NCI-H524 (cell line): Measurements from ENCODE around the gene DDX21.
"Not testable (repeated sequence)": the region's sequence is repeated elsewhere in the genome, so short reads cannot be mapped to it uniquely, and the experiment has no call there.

Experiments used
- DNase-seq, 2 experiments: peaks; one replicate each; lab custom pipeline; 2025; lab: John Stamatoyannopoulos, UW

DDX21 gene

DNA sequence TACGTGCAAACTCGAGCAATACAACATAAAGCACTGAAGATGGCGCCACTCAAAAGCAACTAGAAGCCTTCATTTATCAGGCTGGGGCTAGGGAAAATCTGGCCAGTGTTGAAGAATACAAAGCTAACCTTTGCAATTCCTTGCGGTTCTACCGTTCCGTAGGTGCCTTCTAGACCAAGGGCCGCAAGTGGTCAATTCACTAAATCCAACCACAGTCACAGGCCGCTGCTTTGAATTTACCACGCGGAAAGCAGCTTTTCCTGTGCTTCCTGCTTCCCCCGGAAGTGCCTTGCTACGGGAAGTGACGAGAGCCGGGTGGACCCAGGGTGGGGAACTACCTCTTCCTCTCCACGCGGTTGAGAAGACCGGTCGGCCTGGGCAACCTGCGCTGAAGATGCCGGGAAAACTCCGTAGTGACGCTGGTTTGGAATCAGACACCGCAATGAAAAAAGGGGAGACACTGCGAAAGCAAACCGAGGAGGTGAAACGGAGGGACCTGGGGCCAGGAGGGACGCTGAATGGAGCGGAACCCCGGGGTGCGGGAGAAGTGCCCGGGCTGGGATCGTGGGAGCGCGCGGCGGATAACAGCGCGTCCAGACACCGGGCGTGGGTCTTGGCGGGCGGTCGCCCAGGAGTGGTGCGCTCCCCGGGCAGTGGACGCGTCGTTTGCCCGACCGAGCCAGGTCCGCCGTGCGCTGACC is at the start of gene DDX21:
Gene DDX21 (plus strand): TSS at position 339 of the 701 bp plus-strand sequence. CDS start 56 bp downstream, at position 395.
- DNase-seq, result peak; percentile 39 to 61

DNA sequence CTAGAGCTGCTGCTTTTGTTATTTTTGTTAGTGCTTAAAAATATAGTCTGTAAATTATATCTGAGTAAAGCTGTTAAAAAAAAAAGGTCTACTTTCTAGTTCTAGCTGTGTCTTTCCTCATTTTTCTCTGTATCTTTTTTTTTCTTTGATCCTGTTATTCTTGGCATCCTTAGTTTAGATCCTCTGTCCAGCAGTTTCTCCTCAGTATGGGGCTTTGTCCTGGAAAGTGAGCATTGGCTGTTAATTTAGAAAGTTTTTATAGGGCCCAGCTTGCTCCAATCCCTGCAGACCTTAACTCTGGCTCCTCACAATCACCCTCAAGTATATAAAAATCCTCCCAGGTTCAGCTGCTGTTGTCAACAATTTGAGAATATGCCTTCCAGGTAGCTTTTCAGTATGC is 31.4 kb upstream of the DDX21 start:
- DNase-seq, result no peak

DNA sequence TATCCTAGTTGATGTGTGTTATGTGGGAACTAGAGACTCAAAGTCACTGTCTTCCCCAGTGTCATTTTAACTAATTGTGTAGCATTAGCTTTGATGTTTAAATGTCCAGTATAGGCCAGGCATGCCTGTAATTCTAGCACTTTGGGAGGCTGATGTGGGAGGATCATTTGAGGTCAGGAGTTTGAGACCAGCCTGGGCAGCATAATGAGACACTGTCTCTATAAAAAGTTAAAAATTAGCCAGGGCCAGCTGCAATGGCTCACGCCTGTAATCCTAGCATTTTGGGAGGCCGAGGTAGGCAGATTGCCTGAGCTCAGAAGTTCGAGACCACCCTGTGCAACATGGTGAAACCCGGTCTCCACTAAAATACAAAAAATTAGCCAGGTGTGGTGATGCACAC is 30.5 kb upstream of the DDX21 start:
- DNase-seq, result no peak

DNA sequence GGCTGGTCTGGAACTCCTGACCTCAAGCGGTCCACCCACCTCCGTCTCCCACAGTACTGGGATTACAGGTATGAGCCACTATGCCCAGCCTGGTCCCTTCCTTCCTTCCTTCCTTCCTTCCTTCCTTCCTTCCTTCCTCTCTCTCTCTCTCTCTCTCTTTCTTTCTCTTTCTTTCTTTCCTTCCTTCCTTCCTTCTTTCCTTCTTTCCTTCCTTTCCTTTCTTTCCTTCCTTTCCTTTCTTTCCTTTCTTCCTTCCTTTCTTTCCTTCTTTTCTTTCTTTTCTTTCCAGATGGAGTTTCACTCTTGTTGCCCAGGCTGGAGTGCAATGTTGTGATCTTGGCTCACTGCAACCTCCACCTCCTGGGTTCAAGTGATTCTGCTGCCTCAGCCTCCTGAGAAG is 26.8 kb upstream of the DDX21 start:
- DNase-seq, result not testable (repeated sequence)

DNA sequence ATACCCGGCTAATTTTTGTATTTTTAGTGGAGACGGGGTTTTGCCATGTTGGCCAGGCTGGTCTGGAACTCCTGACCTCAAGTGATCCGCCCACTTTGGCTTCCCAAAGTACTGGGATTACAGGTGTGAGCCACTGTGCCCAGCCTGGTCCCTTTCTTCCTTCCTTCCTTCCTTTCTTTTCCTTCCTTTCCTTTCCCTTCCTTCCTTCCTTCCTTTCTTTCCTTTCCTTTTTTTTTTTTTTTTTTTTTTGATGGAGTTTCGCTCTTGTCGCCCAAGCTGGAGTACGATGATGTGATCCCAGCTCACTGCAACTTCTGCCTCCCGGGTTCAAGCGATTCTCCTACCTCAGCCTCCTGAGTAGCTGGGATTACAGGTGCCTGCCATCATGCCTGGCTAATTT is 26.1 kb upstream of the DDX21 start:
- not testable (repeated sequence) for DNase-seq

DNA sequence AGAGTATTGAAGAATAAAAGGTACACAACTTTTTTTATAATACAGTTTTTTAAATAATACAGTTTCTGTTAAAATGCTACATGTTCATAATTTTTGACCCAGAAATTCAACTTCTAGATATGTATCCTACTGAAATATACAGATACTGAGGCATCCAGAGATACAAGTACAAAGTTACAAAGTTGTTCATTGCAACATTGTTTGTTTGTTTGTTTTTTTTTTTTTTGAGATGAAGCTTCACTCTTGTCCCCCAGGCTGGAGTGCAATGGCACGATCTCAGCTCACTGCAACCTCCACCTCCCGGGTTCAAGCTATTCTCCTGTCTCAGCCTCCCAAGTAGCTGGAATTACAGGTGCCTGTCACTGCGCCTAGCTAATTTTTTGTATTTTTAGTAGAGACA is 23.1 kb upstream of the DDX21 start:
- not testable (repeated sequence) for DNase-seq

DNA sequence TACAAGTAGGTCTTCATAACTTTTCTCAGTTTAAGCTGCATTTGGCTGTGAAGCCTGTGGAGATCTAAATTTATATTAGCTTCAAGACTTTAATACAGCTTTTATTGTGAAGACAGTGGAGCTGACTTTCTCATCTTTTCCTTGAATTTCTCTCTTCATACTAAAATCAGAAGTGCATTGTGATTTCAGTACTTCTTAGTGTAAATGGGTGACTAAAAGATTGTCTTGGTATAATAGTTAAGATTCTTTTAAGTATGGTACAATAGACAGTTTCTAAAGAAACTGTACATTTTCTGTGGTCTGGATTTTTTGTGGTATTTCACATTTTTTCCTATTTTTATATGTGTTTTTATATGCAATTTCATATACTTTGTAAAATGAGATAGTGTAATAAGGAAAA is 21.0 kb upstream of the DDX21 start:
- DNase-seq, result no peak

DNA sequence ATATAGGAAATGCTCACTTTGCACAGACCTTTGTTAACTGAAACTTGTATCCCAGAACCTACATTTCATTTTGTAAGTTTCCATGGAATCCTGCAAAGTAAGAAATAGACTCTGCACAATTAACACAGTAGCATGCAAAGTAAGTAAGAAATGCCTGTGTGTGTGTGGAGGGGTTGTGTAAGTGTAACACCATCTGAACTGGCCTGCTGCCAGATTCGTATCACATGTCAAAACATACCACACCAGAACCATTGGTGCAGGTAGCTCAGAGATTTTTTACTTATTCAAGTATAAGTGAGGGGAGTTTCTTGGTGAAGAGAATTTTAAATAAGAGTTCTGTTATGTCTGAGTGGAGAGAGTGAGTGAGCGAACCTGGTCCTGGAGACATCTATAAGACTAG is 17.9 kb upstream of the DDX21 start:
- no peak for DNase-seq

DNA sequence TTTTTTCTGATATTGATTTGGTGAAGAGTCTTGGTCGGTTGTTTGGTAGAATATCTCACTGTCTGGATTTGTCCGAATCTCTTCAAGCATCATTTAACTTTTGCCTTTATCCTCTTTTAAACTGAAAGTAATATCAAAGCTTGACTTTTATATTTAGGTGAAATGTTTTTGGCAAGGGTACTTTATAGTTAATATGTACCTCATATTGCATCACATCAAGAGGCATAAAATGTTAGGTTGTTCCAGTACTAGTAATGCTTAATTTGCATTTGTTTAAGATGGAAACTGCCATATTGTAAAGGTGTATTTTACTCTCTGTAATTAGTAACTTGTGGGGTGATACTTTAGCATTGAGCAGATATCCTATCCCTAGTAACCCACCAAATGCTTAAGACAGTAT is 17.1 kb upstream of the DDX21 start:
- DNase-seq, result no peak

DNA sequence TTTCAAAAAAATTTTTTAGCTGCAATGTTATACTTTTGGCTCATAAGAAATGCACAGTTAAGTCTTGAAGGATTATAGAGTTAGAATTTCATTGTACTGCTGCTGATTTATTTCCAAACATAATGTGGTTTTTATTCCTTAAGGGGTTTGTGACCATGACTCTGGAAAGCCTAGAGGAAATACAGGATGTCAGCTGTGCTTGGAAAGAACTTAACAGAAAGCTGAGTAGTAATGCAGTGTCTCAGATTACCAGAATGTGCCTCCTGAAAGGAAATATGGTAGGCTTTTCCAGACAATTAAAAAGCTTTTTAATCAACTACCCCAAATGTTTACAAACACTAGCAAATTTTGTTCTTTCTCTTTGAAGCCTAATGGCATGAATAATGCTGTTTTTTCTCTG is 15.1 kb upstream of the DDX21 start:
- not testable (repeated sequence) for DNase-seq

DNA sequence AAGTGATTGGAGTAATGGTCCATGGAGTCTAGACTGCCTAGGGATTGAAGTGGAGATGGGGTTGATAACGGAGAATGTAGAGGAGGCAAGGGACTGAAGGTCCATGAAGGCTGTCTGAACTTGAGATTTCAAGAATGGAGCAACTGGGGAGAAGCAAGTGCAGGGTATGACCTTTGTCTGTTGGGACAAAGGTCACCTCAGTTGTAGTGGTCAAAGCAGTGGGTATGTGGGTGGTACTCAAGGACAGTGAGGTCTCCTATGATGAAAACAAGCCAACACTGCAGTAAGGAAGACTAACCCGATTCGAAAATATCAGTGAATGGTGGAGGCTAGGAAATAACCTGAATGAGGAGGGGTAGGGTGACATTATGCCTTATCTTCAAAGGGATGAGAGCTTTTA is 5.4 kb upstream of the DDX21 start:
- no peak for DNase-seq

DNA sequence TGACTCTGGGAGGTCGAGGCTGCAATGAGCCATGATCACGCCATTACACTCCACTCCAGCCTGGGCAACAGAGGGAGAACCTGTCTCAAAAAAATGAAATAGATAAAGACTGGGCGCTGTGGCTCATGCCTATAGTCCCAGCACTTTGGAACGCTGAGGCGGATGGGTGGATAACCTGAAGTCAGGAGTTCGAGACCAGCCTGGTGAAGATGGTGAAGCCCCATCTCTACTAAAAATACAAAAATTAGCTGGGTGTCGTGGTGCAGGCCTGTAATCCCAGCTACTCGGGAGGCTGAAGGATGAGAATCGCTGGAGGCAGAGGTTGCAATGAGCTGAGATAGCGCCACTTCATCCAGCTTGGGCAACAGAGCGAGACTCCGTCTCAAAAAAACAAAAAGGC is 1.1 kb upstream of the DDX21 start:
- DNase-seq, result no peak

DNA sequence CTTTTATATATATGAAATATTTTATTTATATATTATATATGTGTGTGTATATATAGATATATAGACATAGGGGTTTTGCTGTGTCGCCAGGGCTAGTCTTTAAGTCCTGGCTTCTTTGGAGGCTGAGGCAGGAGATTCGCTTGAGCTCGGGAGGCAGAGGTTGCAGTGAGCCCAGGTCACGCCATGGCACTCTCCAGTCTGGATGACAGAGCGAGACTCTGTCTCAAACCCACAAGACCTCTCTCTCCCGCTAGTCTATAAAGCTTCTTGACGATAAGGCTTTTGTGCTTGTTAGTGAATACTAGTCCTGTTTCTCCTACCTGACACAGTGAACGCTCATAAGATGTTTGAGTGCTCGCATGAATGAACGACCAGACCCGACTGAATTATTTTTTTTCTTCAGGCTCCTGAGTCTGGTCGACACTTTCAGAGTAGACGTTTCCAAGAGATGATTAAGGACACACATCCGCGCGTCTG is 577 bp upstream of the DDX21 start:
- no peak for DNase-seq

DNA sequence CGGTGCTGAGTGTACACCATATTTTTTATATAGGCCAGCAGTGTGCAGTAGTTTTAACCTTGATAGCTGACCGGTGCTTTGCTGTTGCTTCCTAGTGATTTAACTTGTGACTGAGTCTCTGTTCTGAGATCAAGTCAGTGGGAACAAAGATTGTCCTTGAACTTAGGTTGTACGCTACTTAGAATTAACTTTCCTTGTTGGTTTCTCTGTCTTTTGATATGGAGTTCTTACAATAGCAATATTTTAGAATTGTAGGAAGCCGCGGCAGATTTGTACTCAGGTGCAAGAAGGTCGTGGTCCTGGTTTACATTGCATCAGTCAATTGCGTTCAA is 1.3 kb downstream of the DDX21 start:
- DNase-seq, result no peak

DNA sequence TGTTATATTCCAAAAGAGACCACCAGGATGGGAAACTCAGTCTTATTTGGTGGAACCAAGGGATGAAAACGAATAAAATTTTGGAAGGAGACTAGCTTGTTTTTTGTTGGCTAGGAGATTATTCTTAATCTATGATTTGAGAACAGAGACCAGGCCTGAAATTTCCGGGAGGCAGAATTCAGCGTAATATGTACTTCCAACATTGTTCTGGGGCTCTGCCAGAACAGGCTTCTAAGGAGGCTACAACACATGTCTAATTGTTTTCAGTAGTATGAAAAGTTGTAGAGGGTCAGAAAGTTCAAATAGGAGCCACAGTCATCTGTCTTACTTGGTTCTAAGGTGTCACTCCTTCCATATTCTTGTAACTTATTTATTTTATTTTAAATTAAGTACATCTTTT is 1.7 kb downstream of the DDX21 start:
- no peak for DNase-seq

DNA sequence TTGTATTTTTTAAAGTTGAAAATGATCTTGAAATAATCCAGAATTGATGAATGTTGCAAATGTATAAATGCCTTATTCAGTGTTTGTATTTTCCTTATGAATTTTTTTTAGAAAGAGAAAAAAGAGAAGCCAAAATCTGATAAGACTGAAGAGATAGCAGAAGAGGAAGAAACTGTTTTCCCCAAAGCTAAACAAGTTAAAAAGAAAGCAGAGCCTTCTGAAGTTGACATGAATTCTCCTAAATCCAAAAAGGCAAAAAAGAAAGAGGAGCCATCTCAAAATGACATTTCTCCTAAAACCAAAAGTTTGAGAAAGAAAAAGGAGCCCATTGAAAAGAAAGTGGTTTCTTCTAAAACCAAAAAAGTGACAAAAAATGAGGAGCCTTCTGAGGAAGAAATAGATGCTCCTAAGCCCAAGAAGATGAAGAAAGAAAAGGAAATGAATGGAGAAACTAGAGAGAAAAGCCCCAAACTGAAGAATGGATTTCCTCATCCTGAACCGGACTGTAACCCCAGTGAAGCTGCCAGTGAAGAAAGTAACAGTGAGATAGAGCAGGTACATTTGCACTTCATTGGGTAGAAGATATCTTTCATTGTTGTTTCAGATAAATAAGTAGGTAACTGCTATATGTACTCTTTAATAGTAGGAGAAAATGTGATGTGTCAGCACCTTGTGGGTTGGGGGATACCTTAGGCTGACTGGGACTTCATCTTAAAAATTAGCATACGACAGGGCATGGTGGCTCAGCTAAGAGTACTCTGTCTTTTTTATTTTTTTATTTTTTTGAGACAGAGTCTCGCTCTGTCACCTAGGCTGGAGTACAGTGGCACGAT is 3.9 kb downstream of the DDX21 start:
- no peak for DNase-seq

DNA sequence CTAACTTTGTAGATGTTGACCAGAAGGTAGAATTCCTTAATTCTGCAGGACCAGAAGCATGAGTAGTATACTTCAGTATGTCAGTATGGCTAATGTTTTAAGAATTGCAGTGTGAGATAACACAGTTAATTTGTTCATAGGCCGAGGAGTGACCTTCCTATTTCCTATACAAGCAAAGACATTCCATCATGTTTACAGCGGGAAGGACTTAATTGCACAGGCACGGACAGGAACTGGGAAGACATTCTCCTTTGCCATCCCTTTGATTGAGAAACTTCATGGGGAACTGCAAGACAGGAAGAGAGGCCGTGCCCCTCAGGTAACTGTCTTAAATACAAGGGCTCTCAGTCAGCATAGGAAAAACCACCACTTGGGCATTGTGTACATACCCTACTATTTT is 7.2 kb downstream of the DDX21 start:
- DNase-seq, result no peak

DNA sequence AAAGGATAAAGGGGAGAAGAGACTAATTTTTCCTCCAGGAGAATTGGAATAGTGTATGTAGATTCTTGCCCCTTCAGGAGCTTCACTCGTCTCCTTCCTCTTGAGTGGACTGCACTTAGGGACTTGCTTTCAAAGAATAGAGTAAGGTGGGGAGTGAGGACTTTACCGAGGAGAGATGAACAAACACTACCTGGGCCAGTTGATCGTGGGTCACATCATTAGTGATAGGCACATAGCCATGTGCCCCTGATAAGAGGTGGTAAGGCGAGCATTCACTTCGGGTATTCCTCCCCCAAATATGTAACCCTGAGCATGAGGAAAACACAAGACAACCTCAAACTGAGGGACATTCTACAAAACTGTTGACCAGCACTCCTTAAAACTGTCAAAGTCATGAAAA is 18.0 kb downstream of the DDX21 start:
- DNase-seq, result no peak

DNA sequence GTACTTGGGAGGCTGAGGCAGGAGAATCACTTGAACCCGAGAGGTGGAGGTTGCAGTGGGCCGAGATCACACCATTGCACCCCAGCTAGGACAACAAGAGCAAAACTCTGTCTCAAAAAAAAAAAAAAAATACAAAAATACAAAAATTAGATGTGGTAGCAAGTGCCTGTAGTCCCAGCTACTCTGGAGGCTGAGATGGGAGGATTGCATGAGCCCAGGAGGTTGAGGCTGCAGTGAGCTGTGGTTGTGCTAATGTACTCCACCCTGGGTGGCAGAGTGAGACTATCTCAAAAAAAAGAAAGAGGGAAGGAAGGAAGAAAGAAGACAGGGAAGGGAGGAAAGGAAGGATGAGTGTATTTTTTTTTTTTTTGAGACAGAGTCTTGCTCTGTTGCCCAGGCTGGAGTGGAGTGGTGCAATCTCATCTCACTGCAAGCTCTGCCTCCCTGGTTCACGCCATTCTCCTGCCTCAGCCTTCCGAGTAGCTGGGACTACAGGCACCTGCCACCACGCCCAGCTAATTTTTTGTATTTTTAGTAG is 20.0 kb downstream of the DDX21 start:
- DNase-seq, result not testable (repeated sequence)

DNA sequence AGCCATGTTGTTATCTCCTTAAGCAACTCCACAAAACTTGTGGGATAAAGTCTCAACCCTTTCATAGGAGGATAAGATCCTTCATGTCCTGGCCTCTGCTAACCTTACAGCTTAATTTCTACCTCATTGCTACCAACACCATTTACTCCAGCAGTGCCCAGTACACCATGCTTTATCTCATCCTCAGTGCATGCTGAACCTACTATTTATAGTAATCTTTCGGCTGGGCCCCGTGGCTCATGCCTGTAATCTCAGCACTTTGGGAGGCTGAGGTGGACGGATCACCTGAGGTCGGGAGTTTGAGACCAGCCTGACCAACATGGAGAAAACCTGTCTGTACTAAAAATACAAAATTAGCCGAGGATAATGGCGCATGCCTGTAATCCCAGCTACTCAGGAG is 23.8 kb downstream of the DDX21 start:
- DNase-seq, result not testable (repeated sequence)

DNA sequence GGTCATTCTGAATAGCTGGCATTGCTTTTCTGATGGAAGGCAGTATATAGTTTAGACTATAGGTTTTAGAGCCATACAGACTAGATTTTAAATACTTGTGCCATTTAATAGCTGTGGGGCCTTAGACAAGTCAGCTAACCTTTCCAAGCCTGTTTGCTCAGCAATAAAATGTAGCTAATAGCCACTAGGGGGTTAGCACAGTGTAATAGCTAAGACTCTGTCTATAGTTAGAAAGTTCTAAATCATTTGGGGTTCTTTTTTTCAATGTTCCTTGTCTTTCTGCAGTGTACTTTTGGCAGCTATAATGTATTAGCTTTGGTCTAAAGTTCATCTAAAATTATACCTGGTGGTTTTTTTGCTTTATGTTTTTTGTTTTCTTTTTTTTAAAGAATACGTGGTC is 25.1 kb downstream of the DDX21 start:
- no peak for DNase-seq

DNA sequence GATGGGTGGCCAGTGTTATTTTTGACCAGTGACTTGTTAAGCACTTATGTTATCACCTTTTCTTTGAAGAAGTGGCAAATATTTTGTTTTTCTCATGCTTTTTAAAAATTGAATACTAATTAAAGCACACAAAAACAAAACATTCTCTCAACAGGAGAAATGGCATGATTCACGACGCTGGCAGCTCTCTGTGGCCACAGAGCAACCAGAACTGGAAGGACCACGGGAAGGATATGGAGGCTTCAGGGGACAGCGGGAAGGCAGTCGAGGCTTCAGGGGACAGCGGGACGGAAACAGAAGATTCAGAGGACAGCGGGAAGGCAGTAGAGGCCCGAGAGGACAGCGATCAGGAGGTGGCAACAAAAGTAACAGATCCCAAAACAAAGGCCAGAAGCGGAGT is 26.4 kb downstream of the DDX21 start:
- no peak for DNase-seq

DNA sequence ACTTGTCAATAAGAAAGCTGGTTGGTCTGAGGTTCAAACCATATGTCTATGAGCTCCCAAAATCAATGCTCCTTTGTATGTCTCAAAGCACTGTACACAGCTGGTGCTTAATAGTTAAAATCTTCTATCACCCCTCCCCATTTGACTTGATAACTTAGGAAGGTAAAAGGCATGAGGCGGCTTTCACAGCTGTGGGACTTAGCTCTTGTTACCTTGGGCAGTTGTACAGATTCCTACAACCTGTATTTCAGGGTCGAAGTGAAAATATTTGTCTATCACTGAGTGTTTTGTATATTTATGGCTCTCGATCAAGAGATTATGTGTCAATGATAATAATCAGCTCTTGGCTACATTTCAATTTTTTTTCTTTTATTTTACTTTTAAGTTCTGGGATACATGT is 31.6 kb downstream of the DDX21 start:
- DNase-seq, result no peak
